HCT116 (cell line): ENCODE results near the gene ATF2. TPM values are rescaled to one million over a fixed set of nuclear protein-coding genes. Genes with fewer than 3 reads are reported as not detected.

Source experiments
- ATAC-seq: fragments of 200-7000 bp; cut with Tn5 transposase; 2 replicates; pipeline ENCODE4 v1.9.1; 2020; ENCODE audit warnings: mild to moderate bottlenecking, moderate library complexity
- BruUV-seq: library from RNA; stranded (reverse); fragments of 400-500 nt; replicated peaks from 2 replicates; lab custom pipeline; 2021; lab: Mats Ljungman, UMichigan
- CTCF ChIA-PET: fragments of 300-600 bp; sonication (Branson Sonifier 250); formaldehyde crosslinking; loops from one replicate; lab custom pipeline; 2021; ENCODE audit warnings: antibody characterized with exemption; lab: Charles Lee
- POLR2A ChIA-PET: fragments of 300-600, 350-600 bp; sonication (Branson Sonifier 250); formaldehyde crosslinking; loops from one replicate; lab custom pipeline; 2021; ENCODE audit warnings: antibody characterized with exemption; lab: Charles Lee
- RAD21 ChIA-PET, 2 experiments: fragments of 300-600 bp; sonication (Branson Sonifier 250); formaldehyde crosslinking; loops; one replicate each; lab custom pipeline; 2023; ENCODE audit warnings: low total read pairs in 2 of 2; ENCODE audit not compliant: uncharacterized antibody in 2 of 2, unreplicated experiment in 2 of 2, low non-redundant PET in 1 of 2; lab: Charles Lee
- DNase-seq: peaks from one replicate; pipeline ENCODE4 v3.0.0-alpha.2; 2010; ENCODE audit warnings: low read depth, low spot score
- H2AFZ ChIP-seq: fragments of 200-600 bp; shearing (Covaris generic), sonication (generic); 2 replicates; pipeline ENCODE4 v1.6.1; 2017; ENCODE audit warnings: low read depth, mixed run types, mixed read lengths, antibody characterized with exemption, low read length; ENCODE audit not compliant: poor library complexity, severe bottlenecking
- H3K27ac ChIP-seq: 2 replicates; pipeline ENCODE4 v1.5.1; 2012; ENCODE audit warnings: low read depth, low read length
- H3K27me3 ChIP-seq: fragments of 200-600 bp; sonication (generic); 2 replicates; pipeline ENCODE4 v1.6.1; 2016; ENCODE audit warnings: mixed run types, low read length, mixed read lengths; ENCODE audit not compliant: insufficient read depth
- H3K36me3 ChIP-seq, 2 experiments: fragments of 200-500 bp in 1 of 2; fragments of 200-600 bp in 1 of 2; sonication (Bioruptor generic) in 1 of 2; sonication (generic) in 1 of 2; 2 replicates each; pipeline versions ENCODE4 v1.5.1 to v1.6.1; 2014 to 2016; ENCODE audit warnings: low read length in 2 of 2, inconsistent platforms in 1 of 2, mixed read lengths in 1 of 2, mixed run types in 1 of 2; ENCODE audit not compliant: insufficient read depth in 2 of 2, control insufficient read depth in 1 of 2
- H3K4me1 ChIP-seq, 2 experiments: fragments of 200-600 bp in 1 of 2; sonication (generic) in 1 of 2; 2 replicates each; pipeline versions ENCODE4 v1.5.1 to v1.6.1; 2012 to 2017; ENCODE audit warnings: low read length in 2 of 2, inconsistent platforms in 1 of 2, mild to moderate bottlenecking in 1 of 2, mixed read lengths in 1 of 2, mixed run types in 1 of 2, moderate library complexity in 1 of 2; ENCODE audit not compliant: insufficient read depth in 2 of 2, control insufficient read depth in 1 of 2
- H3K4me2 ChIP-seq: fragments of 200-600 bp; sonication (generic); 2 replicates; pipeline ENCODE4 v1.6.1; 2017; ENCODE audit warnings: mixed run types, low read length, mixed read lengths
- H3K4me3 ChIP-seq, 2 experiments: fragments of 200-600 bp in 1 of 2; sonication (generic) in 1 of 2; replicated peaks in 1 of 2; 2 replicates each; pipeline ENCODE4 v1.5.1; 2011 to 2016; ENCODE audit warnings: low read length in 2 of 2, control low read depth in 1 of 2, low read depth in 1 of 2, mild to moderate bottlenecking in 1 of 2, mixed read lengths in 1 of 2, mixed run types in 1 of 2
- H3K79me2 ChIP-seq: fragments of 200-600 bp; sonication (generic); 2 replicates; pipeline ENCODE4 v1.6.1; 2017; ENCODE audit warnings: mild to moderate bottlenecking, mixed run types, low read length, moderate library complexity, mixed read lengths; ENCODE audit not compliant: insufficient read depth
- H3K9ac ChIP-seq: fragments of 200-600 bp; sonication (generic); 2 replicates; pipeline ENCODE4 v1.6.1; 2016; ENCODE audit warnings: low read length, mixed read lengths
- H3K9me2 ChIP-seq: fragments of 200-600 bp; sonication (generic), shearing (Covaris generic); 2 replicates; pipeline ENCODE4 v1.6.1; 2017; ENCODE audit warnings: mixed run types, mild to moderate bottlenecking, moderate library complexity; ENCODE audit not compliant: insufficient read depth
- H3K9me3 ChIP-seq, 2 experiments: fragments of 200-500 bp in 1 of 2; fragments of 200-600 bp in 1 of 2; sonication (Bioruptor generic) in 1 of 2; sonication (generic) in 1 of 2; 2 replicates each; pipeline ENCODE4 v1.6.1; 2014 to 2017; ENCODE audit warnings: low read length in 2 of 2, mixed read lengths in 2 of 2, inconsistent platforms in 1 of 2, low read depth in 1 of 2, mild to moderate bottlenecking in 1 of 2, mixed run types in 1 of 2, moderate library complexity in 1 of 2; ENCODE audit not compliant: control insufficient read depth in 1 of 2, insufficient read depth in 1 of 2
- H4K20me1 ChIP-seq: fragments of 200-600 bp; sonication (generic), shearing (Covaris generic); 2 replicates; pipeline ENCODE4 v1.6.1; 2017; ENCODE audit warnings: mixed run types, mild to moderate bottlenecking, moderate library complexity; ENCODE audit not compliant: insufficient read depth
- ATF3 ChIP-seq: IDR thresholded peaks from 2 replicates; pipeline ENCODE4 v1.6.1; 2012
- CEBPB ChIP-seq: IDR thresholded peaks from 2 replicates; pipeline ENCODE4 v1.6.1; 2012; ENCODE audit warnings: low read depth
- EGR1 ChIP-seq: IDR thresholded peaks from 2 replicates; pipeline ENCODE4 v1.6.1; 2012; ENCODE audit warnings: low read depth
- ELF1 ChIP-seq: IDR thresholded peaks from 2 replicates; pipeline ENCODE4 v1.6.1; 2012; ENCODE audit warnings: low read depth, borderline replicate concordance
- EZH2 ChIP-seq: fragments of 200-600 bp; sonication (generic); IDR thresholded peaks from 2 replicates; pipeline ENCODE4 v1.6.1; 2017; ENCODE audit warnings: antibody characterized with exemption, mixed run types
- EZH2phosphoT487 ChIP-seq: fragments of 200-600 bp; IDR thresholded peaks from 2 replicates; pipeline ENCODE4 v1.6.1; 2018; ENCODE audit warnings: antibody characterized with exemption, borderline replicate concordance
- FOSL1 ChIP-seq: IDR thresholded peaks from 2 replicates; pipeline ENCODE4 v1.6.1; 2012; ENCODE audit warnings: low read depth
- MAX ChIP-seq: IDR thresholded peaks from 2 replicates; pipeline ENCODE4 v1.6.1; 2012
- POLR2A ChIP-seq: IDR thresholded peaks from 2 replicates; pipeline ENCODE4 v1.7.0; 2011; ENCODE audit warnings: borderline replicate concordance; ENCODE audit not compliant: insufficient read depth, insufficient read length; ENCODE audit errors: extremely low read depth
- POLR2AphosphoS5 ChIP-seq: IDR thresholded peaks from 2 replicates; pipeline ENCODE4 v1.6.1; 2011; ENCODE audit warnings: mild to moderate bottlenecking, low read depth, low read length, moderate library complexity
- RAD21 ChIP-seq: IDR thresholded peaks from 2 replicates; pipeline ENCODE4 v1.6.1; 2012; ENCODE audit warnings: low read depth, mild to moderate bottlenecking
- SIN3A ChIP-seq: IDR thresholded peaks from 2 replicates; pipeline ENCODE4 v1.6.1; 2012; ENCODE audit warnings: low read depth
- SP1 ChIP-seq: IDR thresholded peaks from 2 replicates; pipeline ENCODE4 v1.6.1; 2012; ENCODE audit warnings: low read depth
- SRF ChIP-seq: IDR thresholded peaks from 2 replicates; pipeline ENCODE4 v1.6.1; 2012; ENCODE audit warnings: low read depth
- YY1 ChIP-seq: IDR thresholded peaks from 2 replicates; pipeline ENCODE4 v1.6.1; 2011; ENCODE audit warnings: low read length, low read depth, moderate library complexity, mild to moderate bottlenecking; ENCODE audit not compliant: insufficient replicate concordance; ENCODE audit errors: extremely low read depth
- intact Hi-C: fragments of 100-400 bp; cut with micrococcal nuclease; formaldehyde crosslinking; loops from 2 replicates; pipeline ENCODE4 v1.10.0; 2022
- total RNA-seq: library from RNA; stranded (reverse); gene quantifications from one replicate; pipeline ENCODE4 v1.2.1, GENCODE V29; 2021; ENCODE audit not compliant: unreplicated experiment

The ATF2 gene
- total RNA-seq, 1 experiment from 2014 or later: 29.6 TPM

DNA sequence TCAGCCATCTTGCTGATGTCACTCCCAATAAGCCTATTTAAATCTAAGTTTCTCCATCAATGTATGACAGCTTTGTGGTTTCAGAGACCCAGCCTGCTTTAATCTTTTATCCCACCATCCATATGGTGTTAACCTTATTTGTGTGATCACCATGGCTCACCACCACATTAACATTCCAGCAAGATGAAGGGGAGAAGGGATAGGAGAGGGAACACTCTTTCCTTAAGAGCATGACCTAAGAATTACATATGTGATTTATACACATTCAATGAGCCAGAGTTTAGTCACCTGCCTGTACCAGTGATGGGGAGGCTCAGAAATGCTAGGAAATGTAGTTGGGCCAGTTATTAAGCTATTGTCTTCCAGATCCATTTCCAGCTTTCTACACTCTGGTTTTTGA is 118.3 kb downstream of the ATF2 start:
- Histone ChIP-seq H2AFZ (no peak overlapping the region), H3K4me1 (no peaks in the 10 kb centered on the region), H3K9me3 (no peaks in the 10 kb centered on the region), H3K9ac (no peak overlapping the region), H3K27me3 (no peaks in the 10 kb centered on the region), H3K9me2 (no peaks in the 10 kb centered on the region), H3K4me3 (no peak overlapping the region), H3K36me3 (no peaks in the 10 kb centered on the region), H3K79me2 (no peaks in the 10 kb centered on the region), H3K27ac (no peak overlapping the region), H3K4me2 (no peak overlapping the region), H4K20me1 (no peaks in the 10 kb centered on the region)
- BruUV-seq: no TSS peak
- ChIA-PET POLR2A (no interaction called here), RAD21 (no interaction called here), CTCF (no interaction called here)
- TF ChIP-seq CEBPB (no peak), SP1 (no peak), EZH2 (no peak), EGR1 (no peak), POLR2A (no peak), ATF3 (no peak)
- intact Hi-C loops: no loop called here
- ATAC-seq (no peak), DNase-seq (no peak)

- TF ChIP-seq POLR2A (no peak), ELF1 (no peak), MAX (no peak), CEBPB (no peak), FOSL1 (no peak), POLR2AphosphoS5 (no peak), RAD21 (no peak), SRF (no peak), SIN3A (no peak), EZH2phosphoT487 (no peak), YY1 (no peak)
These were observed 119.7 kb downstream of the ATF2 start for GRCh38 chr2:175048275-175048674.

More at GRCh38 chr2:175048275-175048674, 119.7 kb downstream of the ATF2 start:
- Histone ChIP-seq H2AFZ (no peak overlapping the region), H3K9me3 (no peaks in the 10 kb centered on the region), H3K4me1 (no peaks in the 10 kb centered on the region), H3K4me2 (no peak overlapping the region), H4K20me1 (no peaks in the 10 kb centered on the region), H3K36me3 (no peaks in the 10 kb centered on the region), H3K4me3 (no peak overlapping the region), H3K27ac (no peak overlapping the region), H3K27me3 (no peaks in the 10 kb centered on the region), H3K79me2 (no peaks in the 10 kb centered on the region), H3K9ac (no peak overlapping the region), H3K9me2 (no peaks in the 10 kb centered on the region)
- CTCF ChIA-PET: no interaction called here
- POLR2A ChIA-PET: interaction anchor here (0.6 kb wide), 1 partner anchor 9 kb away, joined by 3 read pairs; no protein-coding TSS in a partner anchor
- DNase-seq (no peak), ATAC-seq (no peak)
- RAD21 ChIA-PET: no interaction called here
- BruUV-seq: no TSS peak
- intact Hi-C loops: no loop called here
